Measurements from ENCODE around the gene ZMYM3. TPM values are rescaled to one million over a fixed set of nuclear protein-coding genes. Genes with fewer than 3 reads are reported as not detected.

Gene ZMYM3
- total RNA-seq, 2 donors from 2014 or later, result 8.8 to 10.2 TPM

DNA sequence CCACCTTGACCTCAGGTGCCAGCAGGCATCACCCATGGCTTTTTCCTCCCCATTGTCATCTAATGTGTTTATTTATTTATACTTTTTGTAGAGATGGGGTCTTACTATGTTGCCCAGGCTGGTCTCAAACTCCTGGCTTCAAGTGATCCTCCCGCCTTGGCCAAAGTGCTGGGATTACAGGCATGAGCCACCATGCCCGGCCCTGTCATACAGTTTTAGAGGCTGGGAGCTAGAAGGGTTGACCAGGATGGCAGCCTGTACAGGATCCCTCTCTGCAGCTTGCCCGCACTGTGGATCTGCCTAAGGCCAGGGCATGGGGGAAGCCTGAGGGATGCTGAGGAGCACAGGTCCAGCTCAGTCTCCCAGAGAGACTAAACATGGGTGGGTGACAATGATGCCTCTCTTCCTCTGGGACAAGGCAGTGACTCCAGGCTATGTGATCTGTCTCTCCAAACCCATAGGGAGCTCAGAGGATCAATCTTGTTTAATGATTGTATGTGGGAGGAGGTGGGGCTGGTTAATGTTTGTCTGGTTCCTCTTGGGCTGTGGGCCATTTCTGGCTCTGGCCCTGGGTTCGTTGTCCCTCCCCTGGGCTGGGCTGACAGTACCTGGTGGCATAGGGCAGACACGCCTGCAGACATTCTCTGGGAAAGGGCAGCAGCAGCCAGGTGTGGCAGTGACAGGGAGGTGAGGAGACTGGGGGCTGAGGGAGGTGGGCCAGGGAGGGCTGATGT lies 39.2 kb downstream of the ZMYM3 start:
- Histone ChIP-seq H3K27ac (peak overlapping the region; percentile 67 to 92 (median 82)), H3K36me3 (replicated peaks in 1 of 2; ENCODE audit: insufficient read depth in 1 of 2, low read depth in 2 of 2) (no peaks in the 10 kb centered on the region), H3K4me3 (no peak overlapping the region), H3K27me3 (no peaks in the 10 kb centered on the region), H3K4me1 (peaks cover 45% of the 10 kb centered on the region), H3K9me3 (no peaks in the 10 kb centered on the region)
- peak; percentile 87 to 93 (median 92) for DNase-seq
- TF ChIP-seq, protein P1, sequence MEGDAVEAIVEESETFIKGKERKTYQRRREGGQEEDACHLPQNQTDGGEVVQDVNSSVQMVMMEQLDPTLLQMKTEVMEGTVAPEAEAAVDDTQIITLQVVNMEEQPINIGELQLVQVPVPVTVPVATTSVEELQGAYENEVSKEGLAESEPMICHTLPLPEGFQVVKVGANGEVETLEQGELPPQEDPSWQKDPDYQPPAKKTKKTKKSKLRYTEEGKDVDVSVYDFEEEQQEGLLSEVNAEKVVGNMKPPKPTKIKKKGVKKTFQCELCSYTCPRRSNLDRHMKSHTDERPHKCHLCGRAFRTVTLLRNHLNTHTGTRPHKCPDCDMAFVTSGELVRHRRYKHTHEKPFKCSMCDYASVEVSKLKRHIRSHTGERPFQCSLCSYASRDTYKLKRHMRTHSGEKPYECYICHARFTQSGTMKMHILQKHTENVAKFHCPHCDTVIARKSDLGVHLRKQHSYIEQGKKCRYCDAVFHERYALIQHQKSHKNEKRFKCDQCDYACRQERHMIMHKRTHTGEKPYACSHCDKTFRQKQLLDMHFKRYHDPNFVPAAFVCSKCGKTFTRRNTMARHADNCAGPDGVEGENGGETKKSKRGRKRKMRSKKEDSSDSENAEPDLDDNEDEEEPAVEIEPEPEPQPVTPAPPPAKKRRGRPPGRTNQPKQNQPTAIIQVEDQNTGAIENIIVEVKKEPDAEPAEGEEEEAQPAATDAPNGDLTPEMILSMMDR (IDR thresholded peaks at IDR 0.05), result peak in 1 of 7 experiments; percentile 6
- peak; percentile 75 to 93 (median 92) for TF ChIP-seq POLR2A (IDR thresholded peaks at IDR 0.05)
- intact Hi-C loops (cut with DNase I), result no loop called here
- WGBS, 2 donors, result 13 to 23% methylated on average over 3 to 5 of the region's 5 CpGs
- peak; percentile 95 for ATAC-seq

DNA sequence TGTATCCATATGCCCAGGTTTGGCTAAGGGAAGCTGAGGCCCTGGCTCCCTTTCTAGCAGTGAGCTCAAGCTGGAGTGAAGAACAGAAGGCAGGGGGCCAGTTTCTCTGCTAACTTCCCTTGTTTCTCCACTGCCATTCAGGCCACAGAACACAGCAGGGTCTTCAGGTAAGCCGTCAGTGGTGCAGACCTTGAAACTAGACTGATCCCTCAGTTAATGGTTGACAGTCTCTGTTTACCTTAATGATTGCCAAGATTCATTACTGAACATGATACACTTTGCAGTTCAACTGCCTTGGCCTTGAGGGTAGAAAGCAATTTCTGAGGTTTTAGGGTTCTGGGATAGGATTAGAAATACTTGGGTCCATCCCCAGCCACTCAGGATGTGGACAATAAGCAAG lies 39.8 kb downstream of the ZMYM3 start:
- intact Hi-C loops (cut with DNase I), result no loop called here
- peaks cover 45% of the 10 kb centered on the region for H3K4me1 ChIP-seq
- peak in 3 of 4 donors; percentile 13 to 20 (median 20) for DNase-seq
- H3K36me3 ChIP-seq (replicated peaks in 1 of 2; ENCODE audit: insufficient read depth in 1 of 2, low read depth in 2 of 2), result no peaks in the 10 kb centered on the region
- TF ChIP-seq, protein P1 (IDR thresholded peaks at IDR 0.05), result no peak
- no peak for TF ChIP-seq POLR2A (IDR thresholded peaks at IDR 0.05)
- no peak for ATAC-seq
- H3K27ac ChIP-seq, result peak overlapping the region; percentile 67 to 92 (median 82)
- H3K27me3 ChIP-seq, result no peaks in the 10 kb centered on the region
- H3K9me3 ChIP-seq, result no peaks in the 10 kb centered on the region
- 0 to 75% methylated on average over 1 of the region's 1 CpG for WGBS, 2 donors
- no peak overlapping the region for H3K4me3 ChIP-seq

DNA sequence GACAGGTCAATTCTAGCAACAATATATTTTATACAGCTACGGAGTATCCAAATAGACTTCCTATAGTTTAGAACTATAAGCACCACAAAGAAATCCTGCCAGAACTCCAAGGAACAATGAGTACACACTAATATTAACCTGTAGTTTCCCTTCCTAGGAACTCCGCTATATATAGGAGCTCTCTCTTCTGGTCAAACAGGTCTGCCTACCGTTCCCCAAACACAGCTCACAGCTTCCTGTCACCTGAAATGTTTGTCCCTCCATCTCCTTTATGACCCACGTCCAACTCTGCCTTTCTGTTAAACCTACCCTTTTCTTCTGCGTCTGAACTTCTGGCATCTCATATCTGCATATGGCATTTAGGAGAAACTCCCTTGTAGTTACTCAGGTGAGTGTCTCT lies 41.4 kb downstream of the ZMYM3 start:
- Histone ChIP-seq H3K4me3 (no peak overlapping the region), H3K27me3 (no peaks in the 10 kb centered on the region), H3K4me1 (peaks cover 36% of the 10 kb centered on the region), H3K27ac (peak overlapping the region in 2 of 4 donors; percentile 89 to 92), H3K9me3 (no peaks in the 10 kb centered on the region), H3K36me3 (replicated peaks in 1 of 2; ENCODE audit: insufficient read depth in 1 of 2, low read depth in 2 of 2) (no peaks in the 10 kb centered on the region)
- ATAC-seq (no peak), DNase-seq (no peak)
- intact Hi-C loops (cut with DNase I), result no loop called here
- 18 to 19% methylated on average over 5 of the region's 5 CpGs for WGBS, 2 donors
- TF ChIP-seq POLR2A (IDR thresholded peaks at IDR 0.05), result no peak
- TF ChIP-seq, protein P1 (IDR thresholded peaks at IDR 0.05), result no peak

DNA sequence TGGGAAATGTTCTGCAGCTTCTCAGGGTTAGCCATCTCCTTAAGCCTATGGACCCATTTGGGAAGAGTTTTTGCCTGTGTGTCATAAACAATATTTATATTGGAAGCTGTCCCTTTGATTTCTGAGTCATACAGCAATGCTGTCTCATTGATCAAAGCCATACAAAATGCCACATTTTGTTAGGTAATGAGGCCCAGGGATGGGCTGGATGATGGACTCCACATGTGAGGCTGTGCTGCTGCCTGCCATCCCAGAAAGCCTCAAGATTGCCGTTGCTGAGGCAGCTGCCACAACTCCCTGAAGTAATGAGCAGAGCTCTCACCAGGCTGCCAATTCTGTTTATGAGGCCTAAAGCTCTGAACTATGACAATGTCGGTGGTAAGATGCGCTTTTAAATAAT lies 43.1 kb downstream of the ZMYM3 start:
- Histone ChIP-seq H3K36me3 (replicated peaks in 1 of 2; ENCODE audit: insufficient read depth in 1 of 2, low read depth in 2 of 2) (no peaks in the 10 kb centered on the region), H3K27ac (no peak overlapping the region), H3K27me3 (no peaks in the 10 kb centered on the region), H3K9me3 (no peaks in the 10 kb centered on the region), H3K4me1 (peaks cover 32% of the 10 kb centered on the region), H3K4me3 (no peak overlapping the region)
- 93 to 100% methylated on average over 1 to 2 of the region's 3 CpGs for WGBS, 2 donors
- intact Hi-C loops (cut with DNase I), result no loop called here
- TF ChIP-seq, protein P1 (IDR thresholded peaks at IDR 0.05), result no peak
- no peak for TF ChIP-seq POLR2A (IDR thresholded peaks at IDR 0.05)
- DNase-seq (no peak), ATAC-seq (no peak)

Measured in body of pancreas (tissue), 4 donors.